GM19397 (cell line): Measurements from ENCODE around the gene GUCY2C.
"Not testable (repeated sequence)": the region's sequence is repeated elsewhere in the genome, so short reads cannot be mapped to it uniquely, and the experiment has no call there.

Source experiments
- ATAC-seq: cut with Tn5 transposase; IDR thresholded peaks from one replicate; pipeline ENCODE4 v1.9.1; 2021; ENCODE audit warnings: mild to moderate bottlenecking, moderate library complexity; ENCODE audit not compliant: unreplicated experiment

GUCY2C gene

DNA sequence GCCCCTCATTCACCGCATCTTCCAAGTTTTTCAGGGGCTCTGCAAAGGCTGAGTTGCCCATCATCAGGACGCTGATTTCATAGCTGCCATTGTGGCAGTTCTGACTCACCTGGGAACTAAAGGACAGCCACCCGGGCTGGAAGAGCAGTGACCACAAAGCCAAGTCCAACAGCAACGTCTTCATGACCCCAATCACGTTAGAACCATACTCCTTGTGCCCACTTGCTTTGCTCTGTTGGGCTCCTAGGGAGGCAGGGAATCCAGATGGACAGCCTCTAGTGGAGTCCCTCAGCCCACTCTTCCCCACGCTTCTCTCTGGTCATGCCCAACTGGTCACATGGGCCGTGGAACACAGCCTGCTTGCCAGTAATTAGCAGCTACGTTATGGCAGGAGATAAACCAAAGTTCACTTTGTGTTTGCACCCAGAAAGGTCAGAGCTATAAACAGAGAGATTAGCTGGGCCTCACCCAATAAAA is at the start of gene GUCY2C:
Gene GUCY2C (minus strand): TSS at position 335 of the 477 bp plus-strand sequence. CDS start 151 bp downstream, at position 184.
- ATAC-seq, result no peak

DNA sequence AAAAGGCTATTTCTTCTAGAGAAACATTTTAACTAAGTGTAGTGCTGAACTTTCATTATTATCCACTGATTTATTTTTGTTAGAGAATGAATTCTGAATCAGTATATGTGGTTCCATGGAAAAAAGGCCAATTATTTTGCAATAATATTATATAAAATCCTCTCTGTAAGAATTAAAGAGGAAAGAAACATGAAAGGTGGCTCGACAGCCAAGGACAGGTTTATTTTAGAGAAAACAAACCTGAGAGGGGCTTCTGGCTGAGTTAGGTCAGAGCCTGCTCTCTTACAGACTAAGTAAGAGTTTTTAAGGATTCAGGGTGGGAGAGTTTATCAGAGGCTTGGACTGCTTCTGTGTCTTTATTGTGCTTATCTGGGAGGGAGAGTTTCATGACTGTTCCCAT is 46.7 kb upstream of the GUCY2C start:
- ATAC-seq, result no peak

DNA sequence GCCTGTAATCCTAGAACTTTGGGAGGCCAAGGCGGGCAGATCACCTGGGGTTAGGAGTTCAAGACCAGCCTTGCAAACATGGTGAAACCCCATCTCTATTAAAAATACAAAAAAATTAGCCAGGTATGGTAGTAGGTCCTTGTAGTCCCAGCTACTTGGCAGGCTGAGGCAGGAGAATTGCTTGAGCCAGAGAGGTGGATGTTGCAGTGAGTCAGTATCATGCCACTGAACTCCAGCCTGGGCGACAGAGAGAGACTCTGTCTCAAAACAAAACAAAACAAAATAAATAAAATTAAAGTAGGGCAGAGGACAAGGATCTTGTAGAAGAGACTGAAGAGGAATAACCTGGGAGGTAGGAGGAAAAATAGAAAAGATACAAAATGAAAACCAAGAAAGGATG is 45.5 kb upstream of the GUCY2C start:
- ATAC-seq, result no peak

DNA sequence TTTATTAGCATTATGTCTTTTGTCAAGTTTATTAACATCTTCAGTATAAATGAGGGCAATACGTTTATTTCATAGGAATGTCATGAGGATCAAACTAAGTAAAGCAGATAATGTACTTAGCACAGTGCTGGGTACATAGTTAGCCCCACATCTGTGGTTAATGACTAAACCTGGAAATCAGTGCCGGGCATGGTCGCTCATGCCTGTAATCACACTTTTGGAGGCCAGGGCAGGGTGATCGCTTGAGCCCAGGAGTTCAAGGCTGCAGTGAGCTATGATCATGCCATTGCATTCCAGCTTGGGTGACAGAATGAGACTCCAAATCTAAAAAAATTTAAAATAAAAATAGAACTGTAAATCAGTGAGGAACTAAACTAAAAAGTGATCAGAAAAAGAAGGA is 44.8 kb upstream of the GUCY2C start:
- ATAC-seq, result no peak

DNA sequence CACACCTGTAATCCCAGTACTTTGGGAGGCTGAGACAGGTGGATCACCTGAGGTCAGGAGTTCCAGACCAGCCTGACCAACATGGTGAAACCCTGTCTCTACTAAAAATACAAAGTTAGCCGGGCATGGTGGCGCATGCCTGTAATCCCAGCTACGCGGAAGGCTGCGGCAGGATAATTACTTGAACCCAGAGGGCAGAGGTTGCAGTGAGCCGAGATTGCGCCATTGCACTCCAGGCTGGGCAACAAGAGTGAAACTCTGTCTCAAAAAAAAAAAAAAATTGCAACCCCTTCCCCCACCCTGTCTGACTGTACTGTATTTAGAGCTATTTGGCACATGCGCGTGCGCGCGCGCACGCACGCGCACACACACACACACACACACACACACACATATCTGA is 40.0 kb upstream of the GUCY2C start:
- ATAC-seq, result not testable (repeated sequence)

DNA sequence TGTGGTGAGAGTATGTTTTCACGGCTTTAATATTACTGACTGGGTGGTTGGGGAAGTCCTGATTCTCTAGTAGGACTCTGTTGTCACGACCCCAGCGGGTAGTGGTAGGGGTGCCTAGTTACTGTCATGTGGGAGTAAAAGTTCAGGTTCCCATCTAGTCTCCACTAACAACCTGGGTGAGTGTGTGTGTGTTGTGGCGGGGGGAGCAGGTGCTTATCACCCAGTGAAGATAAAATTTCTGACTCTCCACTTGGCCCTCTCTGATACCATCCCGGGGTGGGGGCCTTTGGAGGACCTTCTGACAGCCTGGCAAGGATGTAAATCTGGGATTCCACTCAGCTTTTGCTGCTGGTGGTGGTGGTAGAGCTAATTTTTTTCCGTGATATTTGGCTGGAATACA is 35.4 kb upstream of the GUCY2C start:
- no peak for ATAC-seq

DNA sequence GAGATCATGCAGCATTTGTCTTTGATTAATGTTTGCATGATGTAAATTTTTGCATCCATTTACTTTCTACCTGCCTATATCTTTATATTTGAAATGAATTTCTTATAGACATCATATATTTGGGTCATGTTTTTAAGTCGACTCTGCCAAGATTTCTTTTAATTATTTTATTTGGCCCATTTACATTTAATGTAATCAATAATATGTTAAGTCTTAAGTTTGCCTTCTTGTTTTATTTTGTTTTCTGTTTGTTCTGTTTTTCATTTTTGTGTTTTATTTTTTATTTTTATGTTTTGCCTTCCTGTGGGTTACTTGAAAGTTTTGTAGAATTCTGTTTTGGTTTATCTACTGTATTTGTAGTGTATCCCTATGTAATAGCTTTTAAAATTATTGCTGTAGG is 33.2 kb upstream of the GUCY2C start:
- ATAC-seq, result no peak

DNA sequence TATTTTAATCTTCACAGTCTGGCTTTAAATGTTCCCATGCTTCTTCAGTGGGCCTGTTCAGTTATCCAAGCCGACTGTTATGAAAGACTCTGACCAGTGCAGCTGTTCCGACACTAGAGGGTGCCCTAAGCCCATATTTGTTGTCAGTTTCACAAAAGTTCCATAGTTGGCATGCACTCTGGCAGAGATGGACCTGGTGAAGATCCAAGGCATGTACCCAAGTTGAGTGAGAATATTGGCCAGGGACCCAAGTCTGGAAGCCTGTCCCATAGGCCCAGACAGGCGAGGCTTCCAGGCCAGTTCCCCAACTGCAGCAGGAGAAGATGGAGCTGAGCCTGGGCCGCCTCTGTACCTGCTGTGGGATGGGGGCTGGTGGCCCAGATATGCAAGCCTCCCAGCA is 27.4 kb upstream of the GUCY2C start:
- no peak for ATAC-seq

DNA sequence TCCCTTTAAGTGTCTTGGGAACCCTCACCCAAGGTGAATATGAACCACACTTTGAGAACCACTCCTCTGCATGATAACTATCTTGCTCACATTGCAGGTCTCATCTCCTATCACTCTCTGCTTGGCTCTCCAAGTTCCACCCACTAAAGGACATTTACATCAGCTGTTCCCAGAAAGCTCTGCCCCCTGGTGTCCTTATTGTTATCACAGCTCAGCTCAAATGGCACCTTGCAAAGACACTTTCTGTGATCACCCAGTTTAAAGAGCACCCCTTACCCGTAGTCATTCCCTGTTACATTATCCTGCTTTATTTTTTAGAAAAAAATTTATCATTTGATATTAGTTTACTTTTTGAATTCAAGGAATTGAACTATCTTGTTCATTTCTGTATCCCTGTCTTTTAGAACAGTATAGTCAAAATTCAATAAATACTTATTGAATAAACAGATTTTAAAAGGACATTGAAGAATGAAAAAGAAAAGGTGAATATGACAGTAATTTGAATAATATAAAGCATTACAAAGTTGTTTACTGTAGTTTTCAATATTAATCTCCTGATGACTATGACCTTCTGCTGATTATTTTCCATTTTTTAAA is 20.5 kb upstream of the GUCY2C start:
- no peak for ATAC-seq

DNA sequence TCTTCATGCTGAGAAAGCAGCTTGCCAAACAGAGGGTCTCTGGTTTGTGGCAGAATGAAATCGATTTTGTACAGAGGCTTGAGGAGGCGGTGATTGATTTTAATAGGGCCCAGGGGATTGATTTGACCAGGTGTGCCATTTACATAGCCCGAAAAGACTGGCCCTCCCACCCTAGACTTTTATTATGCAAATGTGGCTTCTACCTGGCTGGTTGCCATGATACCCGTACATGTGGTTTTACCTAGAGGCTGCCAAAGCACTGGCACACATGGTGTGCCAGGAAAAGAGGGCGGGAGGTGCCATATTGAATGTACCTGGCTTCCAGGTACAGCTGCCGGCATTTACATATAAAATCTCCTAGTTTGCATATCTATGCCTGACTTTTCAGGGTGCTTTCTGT is 18.0 kb upstream of the GUCY2C start:
- no peak for ATAC-seq

DNA sequence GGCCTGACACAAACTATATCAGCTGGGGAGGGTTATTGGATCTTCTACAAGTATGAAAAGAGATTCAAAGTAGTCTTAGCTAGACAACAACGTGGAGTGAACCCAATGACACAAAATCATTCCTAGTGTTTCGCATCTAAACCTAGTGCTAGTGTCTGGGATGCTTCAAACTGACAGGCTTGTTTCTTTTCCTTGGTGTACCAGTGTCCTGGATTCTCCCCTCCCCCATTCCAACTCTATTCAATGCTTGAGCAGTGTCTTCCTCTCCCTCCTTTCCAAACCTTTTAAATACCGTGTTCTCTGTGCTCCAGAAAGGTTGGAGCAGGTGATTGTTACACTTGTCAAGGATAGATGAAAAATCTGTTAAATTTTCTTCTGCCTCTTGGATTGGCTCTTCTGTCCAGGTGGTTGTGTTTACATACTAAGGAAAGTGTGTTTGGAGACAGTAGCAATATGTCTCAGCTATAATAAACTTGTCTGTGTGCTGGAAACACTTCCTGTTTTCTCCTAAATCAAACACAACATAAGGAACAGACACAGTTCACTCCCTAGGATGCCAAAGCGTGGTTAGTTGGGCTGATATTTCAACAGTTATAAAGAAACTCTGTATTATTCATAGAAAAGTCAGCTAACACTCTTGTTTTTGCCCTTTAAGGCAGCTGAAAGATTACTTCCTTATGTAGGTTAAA is 14.4 kb upstream of the GUCY2C start:
- no peak for ATAC-seq

DNA sequence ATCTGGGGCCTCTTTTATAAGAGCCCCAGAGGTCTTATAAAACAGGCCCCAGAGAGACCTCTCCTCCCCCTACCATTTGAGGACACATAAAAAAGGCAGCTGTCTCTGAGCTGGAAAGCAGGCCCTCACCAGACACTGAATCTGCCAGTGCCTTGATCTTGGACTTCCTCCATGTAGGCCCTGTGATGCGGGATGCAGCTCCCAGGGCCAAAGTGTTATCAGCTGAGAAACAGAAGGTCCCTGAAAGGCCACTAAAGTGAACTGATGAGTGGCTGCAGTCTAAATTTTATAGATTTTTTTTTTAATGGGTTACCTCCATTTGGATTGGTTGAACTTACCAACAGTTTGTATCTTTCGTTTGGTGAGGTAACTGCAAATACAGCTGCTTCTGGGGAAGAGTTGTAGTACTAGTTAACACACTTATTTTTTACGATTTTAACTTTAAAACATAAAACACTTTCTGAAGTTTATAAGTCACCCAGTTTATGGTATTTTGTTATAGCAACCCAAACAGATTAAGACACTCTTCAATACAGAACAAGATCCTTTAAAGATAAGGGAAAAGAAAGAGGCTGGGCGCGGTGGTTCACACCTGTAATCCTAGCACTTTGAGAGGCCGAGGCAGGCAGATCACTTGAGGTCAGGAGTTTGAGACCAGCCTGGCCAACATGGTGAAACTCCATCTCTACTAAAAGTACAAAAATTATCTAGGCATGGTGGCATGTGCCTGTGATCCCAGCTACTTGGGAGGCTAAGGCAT is 5.6 kb upstream of the GUCY2C start:
- ATAC-seq, result no peak

DNA sequence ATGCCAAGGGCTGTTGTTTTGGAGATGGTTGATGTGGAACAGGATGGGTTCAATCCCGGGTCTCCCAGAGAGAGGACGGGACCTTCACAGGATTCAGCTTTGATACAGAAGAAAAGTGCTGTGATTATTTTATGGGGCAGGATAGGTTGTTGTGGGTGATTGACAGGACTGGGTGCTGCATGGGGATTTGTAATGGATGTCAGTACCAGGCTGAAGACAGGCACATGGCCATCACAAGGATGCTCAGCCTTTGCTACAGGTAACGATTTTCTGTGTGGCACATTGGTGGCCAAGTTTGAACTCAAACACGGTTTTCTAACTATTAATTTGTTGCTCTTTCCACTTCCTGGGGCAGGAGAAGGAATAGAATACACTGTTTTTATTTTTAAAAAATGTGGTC is 4.5 kb upstream of the GUCY2C start:
- ATAC-seq, result no peak

DNA sequence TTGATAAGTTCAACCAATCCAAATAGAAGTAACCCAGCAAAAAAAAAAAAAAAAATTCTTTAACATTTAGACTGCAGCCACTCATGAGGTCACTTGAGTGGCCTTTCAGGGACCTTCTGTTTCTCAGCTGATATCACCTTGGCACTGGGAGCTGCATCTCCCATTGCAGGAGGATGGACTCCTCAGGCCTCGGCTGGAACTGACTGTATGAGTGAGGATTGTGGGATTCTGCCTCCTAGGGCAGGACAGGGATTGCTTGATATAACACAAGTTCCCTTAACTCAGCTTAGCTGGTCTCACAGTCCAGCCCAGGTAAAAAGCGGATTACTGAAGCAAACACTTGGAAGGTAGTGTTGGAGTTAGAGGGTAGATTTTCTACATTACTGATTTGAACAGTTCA is 3.5 kb upstream of the GUCY2C start:
- no peak for ATAC-seq

DNA sequence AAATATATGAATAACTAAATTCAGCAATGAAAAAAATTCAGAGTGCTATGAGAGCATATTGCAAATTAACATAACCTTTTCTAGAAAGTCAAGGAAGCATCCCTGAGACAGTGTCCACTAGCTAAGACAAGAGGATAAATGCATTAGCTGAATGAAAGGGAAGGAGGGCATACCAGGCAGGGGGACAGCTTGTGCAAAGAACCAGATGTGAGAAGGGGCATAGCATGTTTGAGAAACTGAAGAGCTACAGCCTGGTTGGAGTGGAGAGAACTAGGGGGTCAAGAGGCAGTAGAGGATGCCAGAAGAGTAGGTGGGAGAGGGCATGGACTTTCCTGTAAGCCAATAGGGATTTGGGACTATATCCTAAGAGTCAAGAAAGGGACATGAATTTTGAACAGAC is 2.2 kb upstream of the GUCY2C start:
- ATAC-seq, result no peak

DNA sequence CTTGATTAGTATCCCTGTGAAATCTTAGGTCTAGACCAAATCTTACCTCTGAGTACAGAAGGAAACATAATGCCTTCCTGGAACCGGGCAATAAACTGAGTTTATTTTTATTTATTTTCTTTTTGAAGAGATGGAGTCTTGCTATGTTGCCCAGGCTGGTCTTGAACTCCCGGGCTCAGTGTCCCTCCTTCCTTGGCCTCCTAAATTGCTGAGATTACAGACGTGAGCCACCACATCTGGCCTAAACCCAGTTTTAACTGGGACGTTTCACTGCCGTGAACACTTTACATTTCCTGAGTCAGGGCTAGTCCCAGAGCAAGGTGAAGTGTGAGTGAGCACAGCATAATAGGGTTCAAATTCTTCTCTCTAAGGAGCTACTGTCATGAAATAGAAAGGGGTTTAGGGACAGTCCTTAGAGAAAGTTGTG is 671 bp downstream of the GUCY2C start:
- ATAC-seq, result no peak

DNA sequence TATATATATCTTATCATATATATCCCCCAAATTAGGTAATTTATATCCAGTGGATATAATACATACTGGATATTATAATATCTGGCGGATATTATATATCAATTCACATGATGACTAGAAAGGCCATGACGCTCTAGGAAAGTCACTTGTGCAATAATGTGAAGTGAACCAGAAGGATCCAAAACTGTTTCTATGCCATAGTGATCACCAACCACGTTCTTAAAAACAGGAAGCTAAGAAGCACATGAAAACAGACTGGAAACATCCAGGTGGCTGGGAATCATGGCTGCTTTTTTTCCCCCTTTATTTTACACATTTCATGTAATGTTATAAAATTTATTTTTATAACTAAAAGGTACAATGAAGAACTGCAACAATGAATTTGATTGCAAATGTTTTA is 1.4 kb downstream of the GUCY2C start:
- ATAC-seq, result no peak

DNA sequence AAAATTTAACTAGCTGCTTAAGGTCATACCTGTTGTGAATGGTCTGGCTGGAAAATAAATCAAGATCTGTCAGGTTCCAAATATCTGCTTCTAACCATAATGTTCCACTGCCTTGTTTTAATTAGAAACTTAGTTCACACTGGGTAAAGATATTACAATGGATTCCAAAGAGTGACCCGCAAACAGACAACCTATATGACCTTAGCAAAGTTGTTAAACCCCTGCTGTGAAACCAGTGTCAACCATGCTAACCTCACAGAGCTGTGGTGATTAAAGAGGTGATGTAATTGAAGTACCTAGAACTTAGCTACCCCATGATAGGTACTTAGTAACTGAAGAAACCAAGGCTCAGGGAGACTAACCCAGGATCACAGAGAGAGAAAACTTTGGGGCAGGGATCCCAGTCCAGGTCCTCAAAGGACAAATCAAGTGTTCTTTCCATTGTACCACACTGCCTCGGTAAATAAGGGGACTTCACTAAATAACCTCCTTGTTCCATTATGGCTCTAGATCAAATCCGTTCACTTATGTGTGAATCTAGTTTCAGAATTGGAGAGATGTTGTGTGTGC is 2.2 kb downstream of the GUCY2C start:
- no peak for ATAC-seq

DNA sequence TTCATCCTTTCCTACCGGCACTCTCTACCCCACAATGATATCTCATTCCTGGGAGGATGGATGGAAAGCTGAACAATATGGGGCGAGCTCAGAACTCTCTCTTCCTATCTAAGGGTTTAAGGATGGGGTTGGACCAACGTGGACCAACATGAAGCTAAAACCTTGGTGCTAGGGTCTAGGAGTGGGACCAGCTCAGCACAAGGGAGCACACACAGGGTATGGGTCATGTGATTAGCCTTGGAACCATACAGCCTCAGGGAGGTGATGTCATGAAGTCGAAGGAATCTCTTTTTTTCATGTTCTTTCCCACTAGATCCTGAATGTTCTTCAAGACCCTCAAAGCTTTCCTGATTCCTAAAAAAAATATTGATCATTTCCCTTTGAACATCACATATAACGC is 3.3 kb downstream of the GUCY2C start:
- ATAC-seq, result no peak

DNA sequence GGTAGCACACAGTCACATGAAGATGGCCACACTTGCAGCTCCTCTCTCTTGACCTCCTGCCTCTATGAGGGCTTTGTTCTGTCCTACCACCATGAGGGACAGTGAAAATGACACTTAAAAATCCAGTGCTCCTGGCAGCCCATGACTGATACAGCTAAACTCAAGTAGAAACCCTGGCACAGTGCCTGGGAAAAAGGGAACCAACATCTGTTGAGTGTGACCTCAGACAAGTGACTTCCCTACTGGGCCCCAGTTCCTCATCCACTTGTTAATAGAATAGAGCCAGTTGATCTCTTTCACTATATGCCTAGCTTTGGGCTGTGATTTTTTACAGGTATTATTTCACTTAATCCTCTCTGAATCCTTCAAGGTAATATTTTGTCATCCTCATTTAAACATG is 4.8 kb downstream of the GUCY2C start:
- no peak for ATAC-seq

DNA sequence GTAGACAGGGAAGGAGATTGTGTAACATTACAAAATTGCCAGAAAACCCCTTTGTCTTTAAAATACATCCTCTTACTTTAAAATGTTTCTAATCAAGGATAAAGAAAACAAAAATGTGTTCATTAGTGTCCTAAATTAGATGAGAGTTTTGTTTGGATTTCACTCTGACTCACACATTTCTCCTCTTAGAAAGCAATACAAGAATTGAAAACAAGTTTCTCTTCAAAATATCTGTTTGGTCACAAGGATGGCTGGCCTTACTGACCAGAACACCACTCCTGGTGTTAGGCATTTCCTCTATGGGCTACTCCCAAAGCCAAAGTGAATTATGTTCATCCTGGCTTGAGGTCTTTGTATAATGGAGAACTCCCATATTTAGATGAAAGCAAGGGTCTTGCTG is 6.4 kb downstream of the GUCY2C start:
- ATAC-seq, result no peak

DNA sequence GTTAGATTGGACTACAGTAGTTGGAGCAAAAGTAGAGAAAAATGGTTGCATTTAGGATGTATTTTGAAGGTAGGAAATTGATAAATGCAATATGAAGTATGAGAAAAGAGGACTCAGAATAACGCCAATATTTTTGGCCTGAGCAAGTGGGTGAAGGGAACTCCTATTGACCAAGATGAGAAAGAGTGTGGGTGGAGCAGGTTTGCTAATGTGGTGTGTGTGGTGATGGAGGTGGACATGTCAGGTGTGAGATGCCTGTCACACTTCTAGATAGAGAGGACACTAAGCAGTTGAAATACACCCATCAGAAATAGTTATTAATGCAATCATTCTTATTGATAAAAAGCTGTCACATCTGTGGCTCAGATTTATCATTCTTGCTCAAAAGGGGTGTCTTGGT is 7.3 kb downstream of the GUCY2C start:
- ATAC-seq, result no peak
